HUES48 (cell line): ENCODE measurements around the gene BMP7.

Source experiments
- H3K27ac ChIP-seq: one replicate; pipeline ENCODE4 v1.7.0; 2013; ENCODE audit warnings: low read depth, low read length, inconsistent platforms
- H3K27me3 ChIP-seq: 2 replicates; pipeline ENCODE4 v1.6.1; 2013; ENCODE audit warnings: mild to moderate bottlenecking, low read length; ENCODE audit not compliant: control insufficient read depth, insufficient read depth
- H3K36me3 ChIP-seq: 2 replicates; pipeline ENCODE4 v1.6.1; 2013; ENCODE audit warnings: low read length; ENCODE audit not compliant: control insufficient read depth, insufficient read depth
- H3K4me1 ChIP-seq: 2 replicates; pipeline ENCODE4 v1.6.1; 2013; ENCODE audit warnings: mild to moderate bottlenecking, low read length; ENCODE audit not compliant: control insufficient read depth, insufficient read depth
- H3K4me3 ChIP-seq: 2 replicates; pipeline ENCODE4 v1.5.1; 2013; ENCODE audit warnings: mild to moderate bottlenecking, low read depth, low read length
- H3K9ac ChIP-seq: 2 replicates; pipeline ENCODE4 v1.6.1; 2013; ENCODE audit warnings: mild to moderate bottlenecking, low read depth, low read length, moderate library complexity
- H3K9me3 ChIP-seq: 2 replicates; pipeline ENCODE4 v1.6.1; 2013; ENCODE audit warnings: low read length; ENCODE audit not compliant: control insufficient read depth, insufficient read depth

Gene BMP7

GRCh38 chr20:57266291-57267157, at the start of gene BMP7:
Gene BMP7, minus strand, starts transcription at chr20:57266641. Its CDS starts 519 bp downstream, at chr20:57266122.
- no peak within 1 kb of the TSS for H3K27ac ChIP-seq
- H3K9me3 ChIP-seq = no peaks in the 10 kb centered on the region
- peaks cover 63% of the 10 kb centered on the region for H3K4me1 ChIP-seq
- peaks cover 77% of the 10 kb centered on the region for H3K27me3 ChIP-seq
- H3K36me3 ChIP-seq = no peaks in the 10 kb centered on the region
- peak within 1 kb of the TSS; percentile 66 for H3K9ac ChIP-seq
- peak within 1 kb of the TSS; percentile 83 for H3K4me3 ChIP-seq

DNA sequence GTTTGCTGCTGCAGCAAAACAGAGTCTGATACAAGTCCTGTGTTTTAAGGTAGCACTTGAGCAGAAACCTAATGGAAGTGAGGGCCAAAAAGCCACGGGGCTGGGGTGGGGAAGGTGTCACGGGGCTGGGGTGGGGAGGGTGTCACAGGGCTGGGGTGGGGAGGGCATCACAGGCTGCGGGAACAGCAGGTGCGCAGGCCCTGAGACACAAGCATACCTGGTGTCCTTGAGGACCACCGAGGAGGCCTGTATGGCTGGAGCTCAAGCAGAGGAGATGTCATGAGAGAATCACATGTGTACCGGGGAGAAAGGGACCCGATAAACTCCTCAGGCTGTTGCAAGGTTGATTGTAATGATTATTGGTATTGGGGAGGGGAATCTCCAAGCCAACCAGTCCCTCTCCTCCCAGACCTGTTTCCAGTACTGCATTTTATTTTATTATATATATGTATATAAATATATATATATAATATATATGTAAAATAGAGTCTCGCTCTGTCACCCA, 49.6 kb upstream of the BMP7 start:
- H3K4me1 ChIP-seq = no peaks in the 10 kb centered on the region
- no peak overlapping the region for H3K27ac ChIP-seq
- no peak overlapping the region for H3K4me3 ChIP-seq
- no peaks in the 10 kb centered on the region for H3K27me3 ChIP-seq
- H3K36me3 ChIP-seq = no peaks in the 10 kb centered on the region
- H3K9ac ChIP-seq = no peak overlapping the region
- no peaks in the 10 kb centered on the region for H3K9me3 ChIP-seq

DNA sequence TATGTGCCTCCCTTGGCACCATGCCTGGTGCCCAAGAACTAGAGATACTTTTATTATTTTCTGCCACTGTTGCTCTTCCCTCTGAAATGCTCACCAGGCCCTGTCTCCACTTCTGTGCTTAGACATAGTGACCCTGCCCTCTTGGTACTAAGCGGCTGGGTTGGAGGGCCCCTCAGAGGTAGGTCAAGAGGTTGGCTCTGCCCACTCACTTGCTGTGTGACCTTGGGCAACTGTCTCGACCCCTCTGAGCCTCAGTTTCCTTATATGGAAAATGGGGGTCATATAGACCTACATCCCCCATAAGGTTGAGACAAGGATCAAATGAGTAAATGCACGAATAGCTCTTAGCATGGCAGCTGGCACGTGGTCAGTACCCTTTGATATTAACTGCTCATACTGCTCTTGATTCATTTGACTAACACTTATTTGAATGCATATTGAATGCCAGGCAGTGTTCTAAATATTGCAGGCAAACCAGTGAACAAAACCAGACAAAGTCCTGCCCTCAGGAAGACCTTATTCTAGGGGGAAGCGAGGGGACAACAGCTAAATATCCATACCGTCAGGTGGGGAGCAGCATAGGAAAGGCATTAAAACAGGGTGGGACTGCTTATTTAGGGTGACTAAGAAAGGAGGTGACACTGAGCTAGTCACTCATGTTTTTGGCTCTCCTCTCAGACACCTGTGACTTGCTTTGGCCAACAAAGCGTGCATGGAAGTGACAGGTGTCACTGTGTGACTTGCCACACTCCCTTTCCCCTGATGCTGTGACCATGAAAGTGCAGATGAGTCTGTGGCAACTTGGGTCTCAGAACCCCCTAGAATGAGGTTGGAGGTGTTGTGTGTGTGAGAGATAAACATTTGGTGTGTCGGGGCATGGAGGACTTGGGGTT, 48.9 kb upstream of the BMP7 start:
- H3K4me1 ChIP-seq = no peaks in the 10 kb centered on the region
- H3K27ac ChIP-seq = no peak overlapping the region
- no peaks in the 10 kb centered on the region for H3K27me3 ChIP-seq
- H3K4me3 ChIP-seq = no peak overlapping the region
- no peaks in the 10 kb centered on the region for H3K36me3 ChIP-seq
- no peak overlapping the region for H3K9ac ChIP-seq
- no peaks in the 10 kb centered on the region for H3K9me3 ChIP-seq

DNA sequence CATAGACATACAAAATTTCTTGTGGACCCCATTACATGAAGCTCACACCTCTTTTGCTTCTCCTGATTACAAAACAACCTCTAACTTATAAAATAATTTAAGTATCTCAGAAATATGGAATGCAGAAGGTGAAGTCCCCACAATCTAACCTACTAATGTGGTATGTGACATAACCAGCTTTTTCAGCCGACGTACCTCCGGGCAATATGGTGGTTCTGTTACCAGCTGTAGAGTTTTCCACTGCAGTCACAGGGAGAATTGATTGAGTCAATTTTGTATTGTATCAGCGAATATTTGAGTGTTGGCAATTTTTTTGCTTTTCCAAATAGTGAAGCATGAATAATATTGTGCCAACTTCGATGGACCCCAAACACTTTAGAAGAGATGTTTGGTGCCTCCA, 47.5 kb upstream of the BMP7 start:
- no peaks in the 10 kb centered on the region for H3K4me1 ChIP-seq
- H3K9me3 ChIP-seq = no peaks in the 10 kb centered on the region
- no peaks in the 10 kb centered on the region for H3K36me3 ChIP-seq
- H3K27ac ChIP-seq = no peak overlapping the region
- no peak overlapping the region for H3K9ac ChIP-seq
- no peak overlapping the region for H3K4me3 ChIP-seq
- no peaks in the 10 kb centered on the region for H3K27me3 ChIP-seq

GRCh38 chr20:57313230-57313629, 46.8 kb upstream of the BMP7 start:
- no peak overlapping the region for H3K9ac ChIP-seq
- H3K4me3 ChIP-seq = no peak overlapping the region
- no peaks in the 10 kb centered on the region; the same call in 1 of the 2 replicates for H3K27me3 ChIP-seq
- H3K27ac ChIP-seq = no peak overlapping the region
- no peaks in the 10 kb centered on the region for H3K36me3 ChIP-seq
- H3K9me3 ChIP-seq = no peaks in the 10 kb centered on the region
- no peaks in the 10 kb centered on the region for H3K4me1 ChIP-seq

DNA sequence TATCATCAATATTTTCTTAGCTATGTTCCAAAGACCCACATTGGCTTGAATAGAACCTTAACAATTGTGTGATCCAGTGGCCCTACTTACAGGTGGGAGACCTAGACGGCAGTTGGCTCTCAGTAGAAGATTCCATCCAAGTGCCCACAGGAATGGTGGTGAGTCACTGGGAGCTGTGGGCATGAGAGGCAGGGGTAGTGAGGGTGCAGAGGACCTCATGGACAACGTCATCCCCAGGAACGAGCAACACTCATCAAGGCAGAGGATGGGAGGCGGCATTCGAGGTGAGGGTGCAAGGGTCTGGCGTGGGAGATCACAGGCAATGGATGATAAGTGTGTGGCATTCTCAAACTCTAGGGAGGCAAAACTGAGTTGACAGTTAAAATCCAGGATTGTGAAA, 45.7 kb upstream of the BMP7 start:
- no peak overlapping the region for H3K27ac ChIP-seq
- no peaks in the 10 kb centered on the region for H3K4me1 ChIP-seq
- H3K4me3 ChIP-seq = no peak overlapping the region
- H3K36me3 ChIP-seq = no peaks in the 10 kb centered on the region
- H3K27me3 ChIP-seq = no peaks in the 10 kb centered on the region; the same call in 1 of the 2 replicates
- no peaks in the 10 kb centered on the region for H3K9me3 ChIP-seq
- H3K9ac ChIP-seq = no peak overlapping the region

DNA sequence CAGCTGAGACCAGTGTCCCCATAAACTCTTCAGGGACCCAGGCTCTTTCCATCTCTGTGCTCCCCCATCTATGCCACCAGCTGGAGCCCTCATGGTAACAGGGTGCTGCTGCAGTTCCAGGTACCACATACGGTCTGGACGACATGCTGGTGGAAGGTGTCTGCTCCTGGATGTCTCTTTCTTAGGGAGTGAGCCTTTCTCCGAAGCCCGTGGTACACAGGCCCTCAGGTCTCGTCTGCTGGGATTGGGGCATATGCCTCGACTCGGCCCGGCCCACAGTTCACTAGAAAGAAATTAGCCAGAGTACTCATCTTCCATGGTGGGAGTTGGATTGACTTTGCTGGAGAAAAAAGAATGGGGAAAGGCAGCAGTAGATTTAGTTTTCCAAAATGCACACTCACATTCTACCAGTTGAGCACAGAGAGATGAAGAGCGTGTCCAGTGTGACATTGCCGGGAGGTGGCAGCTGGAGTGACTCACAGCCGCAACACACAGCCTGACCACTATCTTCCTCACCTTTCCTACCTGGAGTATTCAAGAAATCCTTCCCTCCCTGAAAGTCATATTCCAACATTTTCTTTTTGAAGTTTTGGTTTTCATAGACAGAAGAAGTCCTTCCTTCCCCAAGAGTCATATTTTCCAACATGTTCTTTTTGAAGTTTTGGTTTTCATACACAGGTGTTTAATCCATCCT, 44.5 kb upstream of the BMP7 start:
- no peaks in the 10 kb centered on the region for H3K9me3 ChIP-seq
- H3K27me3 ChIP-seq = no peaks in the 10 kb centered on the region; the same call in 1 of the 2 replicates
- no peak overlapping the region for H3K9ac ChIP-seq
- H3K36me3 ChIP-seq = no peaks in the 10 kb centered on the region
- no peak overlapping the region for H3K27ac ChIP-seq
- no peak overlapping the region for H3K4me3 ChIP-seq
- no peaks in the 10 kb centered on the region for H3K4me1 ChIP-seq

- Histone ChIP-seq H3K27me3 (no peaks in the 10 kb centered on the region; the same call in 1 of the 2 replicates), H3K27ac (no peak overlapping the region), H3K4me3 (no peak overlapping the region), H3K9ac (no peak overlapping the region), H3K36me3 (no peaks in the 10 kb centered on the region), H3K9me3 (no peaks in the 10 kb centered on the region), H3K4me1 (no peaks in the 10 kb centered on the region)
These were observed 43.2 kb upstream of the BMP7 start for GRCh38 chr20:57309544-57310115.

GRCh38 chr20:57308451-57309271, 42.2 kb upstream of the BMP7 start:
- Histone ChIP-seq H3K9ac (no peak overlapping the region), H3K36me3 (no peaks in the 10 kb centered on the region), H3K4me1 (no peaks in the 10 kb centered on the region), H3K27me3 (no peaks in the 10 kb centered on the region; the same call in 1 of the 2 replicates), H3K4me3 (no peak overlapping the region), H3K9me3 (no peaks in the 10 kb centered on the region), H3K27ac (no peak overlapping the region)

- Histone ChIP-seq H3K4me1 (no peaks in the 10 kb centered on the region), H3K9ac (no peak overlapping the region), H3K36me3 (no peaks in the 10 kb centered on the region), H3K4me3 (no peak overlapping the region), H3K27me3 (no peaks in the 10 kb centered on the region; the same call in 1 of the 2 replicates), H3K27ac (no peak overlapping the region), H3K9me3 (no peaks in the 10 kb centered on the region)
These were observed 40.3 kb upstream of the BMP7 start for GRCh38 chr20:57306747-57307146.
